ENCODE results near the gene MCF2.

GRCh38 chrX:139724626-139725025 is 16.7 kb upstream of the MCF2 start:
- TF ChIP-seq CTCF (conservative IDR thresholded peaks at IDR 0.05; ENCODE audit: low read length) (no peak), EZH2phosphoT487 (IDR thresholded peaks at IDR 0.05; ENCODE audit: borderline replicate concordance) (no peak)
